Neural cell (in vitro differentiated cells): ENCODE results near the gene UBE3D. TPM values are rescaled to one million over a fixed set of nuclear protein-coding genes. Genes with fewer than 3 reads are reported as not detected.

Experiments
- H2AFZ ChIP-seq: fragments of 200-600, 300-800 bp; sonication (generic), shearing (Covaris generic); 2 replicates; pipeline ENCODE4 v1.6.0; 2014; ENCODE audit warnings: low read depth, mild to moderate bottlenecking, antibody characterized with exemption, low read length, moderate library complexity
- H3F3A ChIP-seq: fragments of 200-600 bp; shearing (Covaris generic); 2 replicates; pipeline ENCODE4 v1.6.1; 2016; ENCODE audit warnings: mild to moderate bottlenecking, moderate library complexity, mixed read lengths, antibody characterized with exemption, low read length; ENCODE audit not compliant: insufficient read depth, poor library complexity, severe bottlenecking
- H3K27ac ChIP-seq: fragments of 200-600, 300-800 bp; sonication (generic), shearing (Covaris generic); 2 replicates; pipeline ENCODE4 v1.5.1; 2014; ENCODE audit warnings: mild to moderate bottlenecking, low read length, moderate library complexity
- H3K27me3 ChIP-seq: fragments of 300-800, 200-600 bp; sonication (generic), shearing (Covaris generic); 2 replicates; pipeline ENCODE4 v1.6.0; 2014; ENCODE audit warnings: mild to moderate bottlenecking, low read depth, low read length, moderate library complexity; ENCODE audit not compliant: insufficient read depth
- H3K36me3 ChIP-seq: fragments of 300-800, 200-600 bp; sonication (generic), shearing (Covaris generic); 2 replicates; pipeline ENCODE4 v1.5.1; 2014; ENCODE audit warnings: mild to moderate bottlenecking, antibody characterized with exemption, low read length, moderate library complexity; ENCODE audit not compliant: insufficient read depth
- H3K4me2 ChIP-seq: fragments of 300-800, 200-600 bp; sonication (generic), shearing (Covaris generic); 2 replicates; pipeline ENCODE4 v1.6.0; 2014; ENCODE audit warnings: mild to moderate bottlenecking, low read length
- H3K4me3 ChIP-seq: fragments of 300-800, 200-600 bp; sonication (generic), shearing (Covaris generic); 2 replicates; pipeline ENCODE4 v1.5.1; 2014; ENCODE audit warnings: mild to moderate bottlenecking, low read length, moderate library complexity
- H3K79me2 ChIP-seq: fragments of 200-600 bp; shearing (Covaris generic); replicated peaks from 2 replicates; pipeline ENCODE4 v1.6.0; 2014; ENCODE audit warnings: mild to moderate bottlenecking, low read length, moderate library complexity; ENCODE audit not compliant: insufficient read depth
- H3K9ac ChIP-seq: fragments of 300-800, 200-600 bp; sonication (generic), shearing (Covaris generic); 2 replicates; pipeline ENCODE4 v1.6.1; 2016; ENCODE audit warnings: mild to moderate bottlenecking, low read length, mixed read lengths
- H3K9me2 ChIP-seq: fragments of 200-600 bp; shearing (Covaris generic); 2 replicates; pipeline ENCODE4 v1.6.1; 2016; ENCODE audit warnings: mild to moderate bottlenecking, low read length, mixed read lengths; ENCODE audit not compliant: insufficient read depth
- H3K9me3 ChIP-seq: fragments of 200-600, 300-800 bp; sonication (generic), shearing (Covaris generic); 2 replicates; pipeline ENCODE4 v1.6.1; 2016; ENCODE audit warnings: mild to moderate bottlenecking, mixed run types, low read length, moderate library complexity, mixed read lengths
- H4K20me1 ChIP-seq: fragments of 200-600 bp; shearing (Covaris generic); 2 replicates; pipeline ENCODE4 v1.6.1; 2016; ENCODE audit warnings: mild to moderate bottlenecking, mixed run types; ENCODE audit not compliant: insufficient read depth
- EP300 ChIP-seq: fragments of 450-650 bp; conservative IDR thresholded peaks from 2 replicates; pipeline ENCODE4 v1.6.1; 2014; ENCODE audit warnings: antibody characterized with exemption, mild to moderate bottlenecking, moderate library complexity; ENCODE audit not compliant: poor library complexity, severe bottlenecking
- EZH2 ChIP-seq: fragments of 200-600, 300-800 bp; shearing (Covaris generic), sonication (generic); IDR thresholded peaks from 2 replicates; pipeline ENCODE4 v1.6.1; 2014; ENCODE audit warnings: antibody characterized with exemption, low read length, borderline replicate concordance, mild to moderate bottlenecking; ENCODE audit not compliant: insufficient read depth, poor library complexity, severe bottlenecking
- MXI1 ChIP-seq: fragments of 450-650 bp; conservative IDR thresholded peaks from 2 replicates; pipeline ENCODE4 v1.6.1; 2014; ENCODE audit warnings: antibody characterized with exemption, mild to moderate bottlenecking; ENCODE audit not compliant: poor library complexity, severe bottlenecking
- POLR2AphosphoS5 ChIP-seq: IDR thresholded peaks from 2 replicates; pipeline ENCODE4 v1.6.1; 2012
- RAD21 ChIP-seq: fragments of 450-650 bp; conservative IDR thresholded peaks from 2 replicates; pipeline ENCODE4 v1.6.1; 2014; ENCODE audit warnings: antibody characterized with exemption, mild to moderate bottlenecking, moderate library complexity
- SMC3 ChIP-seq: fragments of 450-650 bp; conservative IDR thresholded peaks from 2 replicates; pipeline ENCODE4 v1.6.1; 2014; ENCODE audit warnings: antibody characterized with exemption, mild to moderate bottlenecking, moderate library complexity; ENCODE audit not compliant: poor library complexity
- TAF1 ChIP-seq: IDR thresholded peaks from 2 replicates; pipeline ENCODE4 v1.6.1; 2012; ENCODE audit warnings: low read depth
- polyA plus RNA-seq: library from polyadenylated mRNA; depleted of rRNA; stranded (reverse); fragments of >200 nt; gene quantifications from 2 replicates; pipeline ENCODE4 v1.2.3, GENCODE V29; 2014
- TF ChIP-seq, protein P1 (sequence below): fragments of 450-650 bp; IDR thresholded peaks from 2 replicates; pipeline ENCODE4 v1.5.1; 2014; ENCODE audit warnings: antibody characterized with exemption, mild to moderate bottlenecking, moderate library complexity; ENCODE audit not compliant: poor library complexity, severe bottlenecking
- TF ChIP-seq, protein P2 (sequence below): IDR thresholded peaks from 2 replicates; pipeline ENCODE4 v1.6.1; 2012; ENCODE audit warnings: borderline replicate concordance

Gene UBE3D
- polyA plus RNA-seq, 1 donor from 2014 or later = 11.6 TPM

DNA sequence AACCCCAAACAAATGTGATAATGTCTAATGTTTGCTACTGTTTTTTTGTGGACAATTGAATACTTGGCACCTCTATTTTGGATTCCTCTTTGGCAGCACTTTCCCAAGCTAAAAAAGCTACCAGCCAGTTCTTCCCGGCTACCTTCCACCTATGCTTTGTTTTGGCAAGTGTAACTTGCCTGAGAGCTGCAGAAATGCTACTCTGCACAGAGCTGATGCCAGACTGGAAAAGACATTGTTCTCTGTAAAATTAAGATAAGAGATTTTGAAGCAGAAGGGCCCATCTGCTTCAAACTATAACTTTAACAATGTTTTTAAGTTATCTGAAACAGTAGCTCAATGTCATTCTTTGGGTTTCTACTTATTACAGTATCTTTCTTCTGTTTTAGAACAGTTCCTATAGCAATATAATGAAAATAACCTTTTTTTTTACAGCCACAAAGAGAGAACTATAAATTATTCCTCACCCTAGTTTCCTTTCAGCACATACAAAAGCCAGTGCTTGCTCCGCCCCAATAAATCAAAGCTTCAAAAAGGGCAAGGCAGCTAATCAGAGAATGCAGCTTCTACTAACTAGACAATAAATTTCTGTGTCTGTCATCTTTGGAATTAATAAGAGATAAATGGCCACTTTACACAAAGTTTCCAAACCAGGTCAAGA lies 183.1 kb downstream of the UBE3D start:
- no peak overlapping the region for H3K27ac ChIP-seq
- no peaks in the 10 kb centered on the region for H3K79me2 ChIP-seq
- no peaks in the 10 kb centered on the region for H3K9me3 ChIP-seq
- H4K20me1 ChIP-seq = no peaks in the 10 kb centered on the region
- H3K4me2 ChIP-seq = no peak overlapping the region
- no peak overlapping the region for H3K4me3 ChIP-seq
- no peak overlapping the region for H2AFZ ChIP-seq
- H3K27me3 ChIP-seq = no peaks in the 10 kb centered on the region
- no peaks in the 10 kb centered on the region for H3F3A ChIP-seq
- H3K9ac ChIP-seq = no peak overlapping the region
- H3K36me3 ChIP-seq = no peaks in the 10 kb centered on the region
- no peaks in the 10 kb centered on the region for H3K9me2 ChIP-seq
- TF ChIP-seq, protein P1, sequence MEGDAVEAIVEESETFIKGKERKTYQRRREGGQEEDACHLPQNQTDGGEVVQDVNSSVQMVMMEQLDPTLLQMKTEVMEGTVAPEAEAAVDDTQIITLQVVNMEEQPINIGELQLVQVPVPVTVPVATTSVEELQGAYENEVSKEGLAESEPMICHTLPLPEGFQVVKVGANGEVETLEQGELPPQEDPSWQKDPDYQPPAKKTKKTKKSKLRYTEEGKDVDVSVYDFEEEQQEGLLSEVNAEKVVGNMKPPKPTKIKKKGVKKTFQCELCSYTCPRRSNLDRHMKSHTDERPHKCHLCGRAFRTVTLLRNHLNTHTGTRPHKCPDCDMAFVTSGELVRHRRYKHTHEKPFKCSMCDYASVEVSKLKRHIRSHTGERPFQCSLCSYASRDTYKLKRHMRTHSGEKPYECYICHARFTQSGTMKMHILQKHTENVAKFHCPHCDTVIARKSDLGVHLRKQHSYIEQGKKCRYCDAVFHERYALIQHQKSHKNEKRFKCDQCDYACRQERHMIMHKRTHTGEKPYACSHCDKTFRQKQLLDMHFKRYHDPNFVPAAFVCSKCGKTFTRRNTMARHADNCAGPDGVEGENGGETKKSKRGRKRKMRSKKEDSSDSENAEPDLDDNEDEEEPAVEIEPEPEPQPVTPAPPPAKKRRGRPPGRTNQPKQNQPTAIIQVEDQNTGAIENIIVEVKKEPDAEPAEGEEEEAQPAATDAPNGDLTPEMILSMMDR = no peak
- TF ChIP-seq EP300 = no peak
- TF ChIP-seq SMC3 = no peak
- no peak for TF ChIP-seq EZH2
- TF ChIP-seq RAD21 = no peak
- TF ChIP-seq POLR2AphosphoS5 = no peak

DNA sequence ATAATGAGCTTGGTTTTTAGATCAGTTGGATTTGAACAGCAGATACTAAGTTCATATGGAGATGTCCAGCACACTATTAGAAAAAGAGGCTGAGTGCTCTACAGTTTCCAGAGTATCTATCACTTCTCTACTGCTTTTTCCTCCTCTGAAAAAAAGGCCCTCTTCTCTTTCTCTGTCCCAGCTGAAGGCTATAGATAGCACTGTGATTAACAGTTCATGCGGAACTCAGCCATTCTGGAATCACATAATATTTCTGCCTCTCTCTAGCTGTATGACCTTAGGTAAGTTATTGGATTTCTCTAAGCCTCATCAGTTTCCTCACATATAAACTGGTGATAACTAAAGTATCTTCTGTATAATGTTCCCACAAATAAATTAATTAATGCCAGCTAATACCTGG lies 184.1 kb downstream of the UBE3D start:
- no peaks in the 10 kb centered on the region for H3K79me2 ChIP-seq
- H4K20me1 ChIP-seq = no peaks in the 10 kb centered on the region
- no peak overlapping the region for H3K27ac ChIP-seq

More for the DNA sequence above, 184.1 kb downstream of the UBE3D start:
- TF ChIP-seq MXI1 (no peak), EP300 (no peak), TAF1 (no peak), POLR2AphosphoS5 (no peak), SMC3 (no peak), RAD21 (no peak), EZH2 (no peak)
- TF ChIP-seq, protein P1 = no peak
- TF ChIP-seq, protein P2, sequence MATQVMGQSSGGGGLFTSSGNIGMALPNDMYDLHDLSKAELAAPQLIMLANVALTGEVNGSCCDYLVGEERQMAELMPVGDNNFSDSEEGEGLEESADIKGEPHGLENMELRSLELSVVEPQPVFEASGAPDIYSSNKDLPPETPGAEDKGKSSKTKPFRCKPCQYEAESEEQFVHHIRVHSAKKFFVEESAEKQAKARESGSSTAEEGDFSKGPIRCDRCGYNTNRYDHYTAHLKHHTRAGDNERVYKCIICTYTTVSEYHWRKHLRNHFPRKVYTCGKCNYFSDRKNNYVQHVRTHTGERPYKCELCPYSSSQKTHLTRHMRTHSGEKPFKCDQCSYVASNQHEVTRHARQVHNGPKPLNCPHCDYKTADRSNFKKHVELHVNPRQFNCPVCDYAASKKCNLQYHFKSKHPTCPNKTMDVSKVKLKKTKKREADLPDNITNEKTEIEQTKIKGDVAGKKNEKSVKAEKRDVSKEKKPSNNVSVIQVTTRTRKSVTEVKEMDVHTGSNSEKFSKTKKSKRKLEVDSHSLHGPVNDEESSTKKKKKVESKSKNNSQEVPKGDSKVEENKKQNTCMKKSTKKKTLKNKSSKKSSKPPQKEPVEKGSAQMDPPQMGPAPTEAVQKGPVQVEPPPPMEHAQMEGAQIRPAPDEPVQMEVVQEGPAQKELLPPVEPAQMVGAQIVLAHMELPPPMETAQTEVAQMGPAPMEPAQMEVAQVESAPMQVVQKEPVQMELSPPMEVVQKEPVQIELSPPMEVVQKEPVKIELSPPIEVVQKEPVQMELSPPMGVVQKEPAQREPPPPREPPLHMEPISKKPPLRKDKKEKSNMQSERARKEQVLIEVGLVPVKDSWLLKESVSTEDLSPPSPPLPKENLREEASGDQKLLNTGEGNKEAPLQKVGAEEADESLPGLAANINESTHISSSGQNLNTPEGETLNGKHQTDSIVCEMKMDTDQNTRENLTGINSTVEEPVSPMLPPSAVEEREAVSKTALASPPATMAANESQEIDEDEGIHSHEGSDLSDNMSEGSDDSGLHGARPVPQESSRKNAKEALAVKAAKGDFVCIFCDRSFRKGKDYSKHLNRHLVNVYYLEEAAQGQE = no peak
- H2AFZ ChIP-seq = no peak overlapping the region
- H3K9me2 ChIP-seq = no peaks in the 10 kb centered on the region
- no peaks in the 10 kb centered on the region for H3F3A ChIP-seq
- no peak overlapping the region for H3K9ac ChIP-seq
- no peak overlapping the region for H3K4me2 ChIP-seq
- H3K36me3 ChIP-seq = no peaks in the 10 kb centered on the region
- no peak overlapping the region for H3K4me3 ChIP-seq
- H3K9me3 ChIP-seq = no peaks in the 10 kb centered on the region
- no peaks in the 10 kb centered on the region for H3K27me3 ChIP-seq
